PC-3 (cell line): ENCODE results near the gene EIF4E1B.

Source experiments
- EZH2 ChIP-seq: fragments of 300-600 bp; sonication (generic); IDR thresholded peaks from one replicate; pipeline ENCODE4 v1.6.1; 2017; ENCODE audit warnings: antibody characterized with exemption, mild to moderate bottlenecking, low read length; ENCODE audit not compliant: unreplicated experiment
- EZH2phosphoT487 ChIP-seq: fragments of 300-600 bp; sonication (generic); IDR thresholded peaks from 2 replicates; pipeline ENCODE4 v1.6.1; 2018; ENCODE audit warnings: mild to moderate bottlenecking, antibody characterized with exemption, low read length, borderline replicate concordance
- TF ChIP-seq, protein P1 (sequence below): fragments of 300-600 bp; sonication (generic); conservative IDR thresholded peaks from 2 replicates; pipeline ENCODE4 v1.5.1; 2017; ENCODE audit warnings: antibody characterized with exemption, low read depth, mild to moderate bottlenecking, low read length

DNA sequence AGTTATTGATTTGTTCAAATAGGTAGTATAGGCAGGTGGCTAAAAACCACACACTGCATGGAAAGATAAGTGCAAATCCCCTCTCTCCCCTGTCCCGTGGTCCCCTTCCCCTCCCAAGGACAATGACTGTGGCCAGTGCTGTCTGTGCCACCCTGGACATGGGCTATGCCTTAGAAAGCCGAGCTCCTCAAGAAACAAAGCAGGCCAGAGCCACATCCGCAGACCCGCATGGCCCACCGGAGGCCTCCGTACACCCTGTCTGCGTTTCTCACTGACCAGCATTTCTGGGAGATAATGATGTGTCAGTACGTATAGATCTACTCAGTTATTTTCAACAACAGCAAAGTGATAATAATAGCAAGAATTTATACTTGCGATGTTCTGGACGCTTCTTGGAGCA is 33.1 kb downstream of the EIF4E1B start:
- TF ChIP-seq, protein P1, sequence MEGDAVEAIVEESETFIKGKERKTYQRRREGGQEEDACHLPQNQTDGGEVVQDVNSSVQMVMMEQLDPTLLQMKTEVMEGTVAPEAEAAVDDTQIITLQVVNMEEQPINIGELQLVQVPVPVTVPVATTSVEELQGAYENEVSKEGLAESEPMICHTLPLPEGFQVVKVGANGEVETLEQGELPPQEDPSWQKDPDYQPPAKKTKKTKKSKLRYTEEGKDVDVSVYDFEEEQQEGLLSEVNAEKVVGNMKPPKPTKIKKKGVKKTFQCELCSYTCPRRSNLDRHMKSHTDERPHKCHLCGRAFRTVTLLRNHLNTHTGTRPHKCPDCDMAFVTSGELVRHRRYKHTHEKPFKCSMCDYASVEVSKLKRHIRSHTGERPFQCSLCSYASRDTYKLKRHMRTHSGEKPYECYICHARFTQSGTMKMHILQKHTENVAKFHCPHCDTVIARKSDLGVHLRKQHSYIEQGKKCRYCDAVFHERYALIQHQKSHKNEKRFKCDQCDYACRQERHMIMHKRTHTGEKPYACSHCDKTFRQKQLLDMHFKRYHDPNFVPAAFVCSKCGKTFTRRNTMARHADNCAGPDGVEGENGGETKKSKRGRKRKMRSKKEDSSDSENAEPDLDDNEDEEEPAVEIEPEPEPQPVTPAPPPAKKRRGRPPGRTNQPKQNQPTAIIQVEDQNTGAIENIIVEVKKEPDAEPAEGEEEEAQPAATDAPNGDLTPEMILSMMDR, result no peak
- TF ChIP-seq EZH2 (no peak), EZH2phosphoT487 (no peak)
